ENCODE measurements around the gene PEPD. TPM values are rescaled to one million over a fixed set of nuclear protein-coding genes. Genes with fewer than 3 reads are reported as not detected.
A peak's percentile ranks its signal among the peaks of the same experiment; 100 is the strongest.

PEPD gene
- total and polyA plus RNA-seq, 2 of the 4 experiments (the other 2 are of a cell fraction), result 36.7 to 88.4 TPM

DNA sequence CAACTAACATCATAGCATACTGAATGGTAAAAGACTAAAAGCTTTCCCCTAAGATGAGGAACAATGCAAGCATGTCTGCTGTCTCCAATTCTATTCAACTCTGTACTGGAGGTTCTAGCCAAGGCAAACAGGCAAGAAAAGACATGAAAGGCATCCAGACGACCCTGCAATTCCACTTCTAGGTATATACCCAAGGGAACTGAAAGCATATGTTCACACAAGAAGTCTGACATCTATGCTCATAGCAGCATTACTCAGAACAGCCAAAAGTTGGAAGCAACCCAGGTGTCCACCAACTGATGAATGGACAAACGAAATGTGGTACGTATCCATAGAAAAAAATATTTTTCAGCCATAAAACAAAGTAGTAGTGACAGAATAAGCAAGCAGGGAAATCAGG is 39.1 kb downstream of the PEPD start:
- dilution Hi-C loops (cut with HindIII; ENCODE audit: low sequenced_read_pairs, unreplicated experiment), result no loop called here
- H2BK5ac ChIP-seq (ENCODE audit: low read depth, low read length, poor library complexity, severe bottlenecking), result no peak overlapping the region
- peaks cover 4% of the 10 kb centered on the region for H3K9me1 ChIP-seq (ENCODE audit: insufficient read depth, low read length)

More for the DNA sequence above, 39.1 kb downstream of the PEPD start:
- POLR2A ChIA-PET (ENCODE audit: unreplicated experiment), result no interaction called here
- H3K36me3 ChIP-seq (ENCODE audit: control insufficient read depth, insufficient read depth, low read length), result peaks cover 4% of the 10 kb centered on the region
- H4K91ac ChIP-seq (ENCODE audit: insufficient read depth, low read depth, low read length), result no peak overlapping the region
- no peaks in the 10 kb centered on the region for H3K79me1 ChIP-seq (ENCODE audit: low read depth in 1 of 2, low read length in 2 of 2)
- H4K5ac ChIP-seq (ENCODE audit: low read depth, low read length), result no peak overlapping the region
- ATAC-seq (ENCODE audit: low read depth) (no peak), DNase-seq (peak; percentile 17)
- no peak overlapping the region for H3K56ac ChIP-seq (ENCODE audit: extremely low read depth, insufficient read depth, low read length)
- H4K8ac ChIP-seq (ENCODE audit: low read depth in 2 of 2, low read length in 2 of 2), result no peak overlapping the region
- H3K23ac ChIP-seq (ENCODE audit: low read depth, low read length), result no peak overlapping the region
- in situ Hi-C loops (cut with MboI; ENCODE audit: low sequenced_read_pairs), result no loop called here
- no peaks in the 10 kb centered on the region for H3K4me1 ChIP-seq (ENCODE audit: control insufficient read depth, insufficient read depth, low read length)
- WGBS, 2 experiments (ENCODE audit: extremely low coverage in 2 of 2, insufficient read length in 1 of 2), result no CpG with 5 or more reads among the region's 3 CpGs
- no peak overlapping the region for H2BK20ac ChIP-seq (ENCODE audit: low read depth, low read length)
- H3K9me3 ChIP-seq (ENCODE audit: control insufficient read depth, insufficient read depth, low read length), result peaks cover 5% of the 10 kb centered on the region; the same call in 1 of the 2 replicates
- no peak overlapping the region for H3K27ac ChIP-seq (ENCODE audit: insufficient read depth, low read length)
- H3K18ac ChIP-seq (ENCODE audit: low read depth, low read length), result no peak overlapping the region
- H3K27me3 ChIP-seq (ENCODE audit: control insufficient read depth, insufficient read depth, low read length), result no peaks in the 10 kb centered on the region
- CTCF ChIA-PET, result no interaction called here
- H3K14ac ChIP-seq (replicated peaks; ENCODE audit: low read depth, low read length), result no peak overlapping the region
- TF ChIP-seq CEBPB (IDR thresholded peaks at IDR 0.05; ENCODE audit: low read depth, low read length) (no peak), RCOR1 (IDR thresholded peaks at IDR 0.05; ENCODE audit: insufficient replicate concordance, low read length) (no peak), MAFK (IDR thresholded peaks at IDR 0.05; ENCODE audit: low read depth, low read length) (no peak), MXI1 (IDR thresholded peaks at IDR 0.05; ENCODE audit: borderline replicate concordance, low read depth, low read length) (no peak), RFX5 (IDR thresholded peaks at IDR 0.05; ENCODE audit: low read depth, low read length) (no peak), MAZ (IDR thresholded peaks at IDR 0.05; ENCODE audit: borderline replicate concordance, low read depth, low read length) (no peak), BHLHE40 (IDR thresholded peaks at IDR 0.05; ENCODE audit: low read depth, low read length) (no peak), FOS (IDR thresholded peaks at IDR 0.05; ENCODE audit: low read depth, low read length) (no peak)
- TF ChIP-seq, protein P1, sequence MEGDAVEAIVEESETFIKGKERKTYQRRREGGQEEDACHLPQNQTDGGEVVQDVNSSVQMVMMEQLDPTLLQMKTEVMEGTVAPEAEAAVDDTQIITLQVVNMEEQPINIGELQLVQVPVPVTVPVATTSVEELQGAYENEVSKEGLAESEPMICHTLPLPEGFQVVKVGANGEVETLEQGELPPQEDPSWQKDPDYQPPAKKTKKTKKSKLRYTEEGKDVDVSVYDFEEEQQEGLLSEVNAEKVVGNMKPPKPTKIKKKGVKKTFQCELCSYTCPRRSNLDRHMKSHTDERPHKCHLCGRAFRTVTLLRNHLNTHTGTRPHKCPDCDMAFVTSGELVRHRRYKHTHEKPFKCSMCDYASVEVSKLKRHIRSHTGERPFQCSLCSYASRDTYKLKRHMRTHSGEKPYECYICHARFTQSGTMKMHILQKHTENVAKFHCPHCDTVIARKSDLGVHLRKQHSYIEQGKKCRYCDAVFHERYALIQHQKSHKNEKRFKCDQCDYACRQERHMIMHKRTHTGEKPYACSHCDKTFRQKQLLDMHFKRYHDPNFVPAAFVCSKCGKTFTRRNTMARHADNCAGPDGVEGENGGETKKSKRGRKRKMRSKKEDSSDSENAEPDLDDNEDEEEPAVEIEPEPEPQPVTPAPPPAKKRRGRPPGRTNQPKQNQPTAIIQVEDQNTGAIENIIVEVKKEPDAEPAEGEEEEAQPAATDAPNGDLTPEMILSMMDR (conservative IDR thresholded peaks at IDR 0.05; ENCODE audit: low read depth, low read length), result no peak
- TF ChIP-seq, protein P2, sequence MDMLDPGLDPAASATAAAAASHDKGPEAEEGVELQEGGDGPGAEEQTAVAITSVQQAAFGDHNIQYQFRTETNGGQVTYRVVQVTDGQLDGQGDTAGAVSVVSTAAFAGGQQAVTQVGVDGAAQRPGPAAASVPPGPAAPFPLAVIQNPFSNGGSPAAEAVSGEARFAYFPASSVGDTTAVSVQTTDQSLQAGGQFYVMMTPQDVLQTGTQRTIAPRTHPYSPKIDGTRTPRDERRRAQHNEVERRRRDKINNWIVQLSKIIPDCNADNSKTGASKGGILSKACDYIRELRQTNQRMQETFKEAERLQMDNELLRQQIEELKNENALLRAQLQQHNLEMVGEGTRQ (IDR thresholded peaks at IDR 0.05; ENCODE audit: low read depth, low read length), result no peak
- TF ChIP-seq, protein P3, sequence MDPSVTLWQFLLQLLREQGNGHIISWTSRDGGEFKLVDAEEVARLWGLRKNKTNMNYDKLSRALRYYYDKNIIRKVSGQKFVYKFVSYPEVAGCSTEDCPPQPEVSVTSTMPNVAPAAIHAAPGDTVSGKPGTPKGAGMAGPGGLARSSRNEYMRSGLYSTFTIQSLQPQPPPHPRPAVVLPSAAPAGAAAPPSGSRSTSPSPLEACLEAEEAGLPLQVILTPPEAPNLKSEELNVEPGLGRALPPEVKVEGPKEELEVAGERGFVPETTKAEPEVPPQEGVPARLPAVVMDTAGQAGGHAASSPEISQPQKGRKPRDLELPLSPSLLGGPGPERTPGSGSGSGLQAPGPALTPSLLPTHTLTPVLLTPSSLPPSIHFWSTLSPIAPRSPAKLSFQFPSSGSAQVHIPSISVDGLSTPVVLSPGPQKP (IDR thresholded peaks at IDR 0.05; ENCODE audit: borderline replicate concordance, low read depth, low read length), result no peak
- no peak overlapping the region for H2AK5ac ChIP-seq (ENCODE audit: low read depth, low read length)
- intact Hi-C loops (cut with micrococcal nuclease), result no loop called here
- H3K4me2 ChIP-seq (ENCODE audit: low read depth, low read length), result no peak overlapping the region
- no peak overlapping the region for H2BK120ac ChIP-seq (ENCODE audit: low read depth, low read length)
- no TSS peak for BruUV-seq (replicated peaks)
- no peak overlapping the region for H2BK15ac ChIP-seq (ENCODE audit: low read depth, low read length)
- H2AK9ac ChIP-seq (replicated peaks; ENCODE audit: low read depth, low read length, poor library complexity), result no peak overlapping the region
- no peak overlapping the region for H3K9ac ChIP-seq (ENCODE audit: low read depth, low read length)
- H2AFZ ChIP-seq (replicated peaks; ENCODE audit: low read length, poor library complexity), result no peak overlapping the region
- no peak overlapping the region for H3K4ac ChIP-seq (ENCODE audit: low read depth, low read length)
- no peaks in the 10 kb centered on the region for H4K20me1 ChIP-seq (ENCODE audit: insufficient read depth, low read length)
- H3K4me3 ChIP-seq (ENCODE audit: insufficient read depth, low read depth, low read length), result no peak overlapping the region
